Vagina (tissue), 2 donors: ENCODE results near the gene UBE2G2. TPM values are rescaled to one million over a fixed set of nuclear protein-coding genes. Genes with fewer than 3 reads are reported as not detected.

Source experiments
- DNase-seq, 2 donors: peaks; one replicate each; pipeline ENCODE4 v3.0.0-alpha.2; 2017; ENCODE audit errors: extremely low spot score in 2 of 2
- H3K27ac ChIP-seq: fragments of 200-600 bp; sonication (generic); one replicate; pipeline ENCODE4 v1.5.1; 2019
- H3K27me3 ChIP-seq: fragments of 200-600 bp; sonication (generic); one replicate; pipeline ENCODE4 v1.5.1; 2019
- H3K36me3 ChIP-seq, 2 donors: fragments of 200-600 bp; sonication (generic); one replicate each; pipeline ENCODE4 v1.5.1; 2017 to 2019
- H3K4me1 ChIP-seq: fragments of 200-600 bp; sonication (generic); one replicate; pipeline ENCODE4 v1.5.1; 2019
- H3K4me3 ChIP-seq, 2 donors: fragments of 200-600 bp; sonication (generic); 1 replicate in 1 of 2; 2 replicates in 1 of 2; pipeline ENCODE4 v1.5.1; 2016 to 2019
- H3K9me3 ChIP-seq: fragments of 200-600 bp; sonication (generic); one replicate; pipeline ENCODE4 v1.5.1; 2019
- CTCF ChIP-seq, 3 experiments: fragments of 450-650 bp in 2 of 3; fragments of 200-600 bp in 1 of 3; sonication (generic) in 1 of 3; IDR thresholded peaks; one replicate each; pipeline ENCODE4 v1.5.1; 2017 to 2019; ENCODE audit warnings: antibody characterized with exemption in 3 of 3, mild to moderate bottlenecking in 2 of 3, moderate library complexity in 2 of 3
- POLR2A ChIP-seq, 2 donors: fragments of 450-650 bp; IDR thresholded peaks; one replicate each; pipeline ENCODE4 v1.6.1; 2017; ENCODE audit warnings: antibody characterized with exemption in 2 of 2, mild to moderate bottlenecking in 2 of 2, moderate library complexity in 2 of 2
- POLR2AphosphoS5 ChIP-seq, 2 donors: sonication (generic); formaldehyde crosslinking; IDR thresholded peaks; one replicate each; pipeline ENCODE4 v1.9.0; 2017; ENCODE audit warnings: antibody characterized with exemption in 2 of 2, mild to moderate bottlenecking in 2 of 2, low read depth in 1 of 2; ENCODE audit not compliant: insufficient read depth in 1 of 2
- intact Hi-C: fragments of 100-400 bp; cut with DNase I; formaldehyde crosslinking; loops from one replicate; pipeline ENCODE4 v1.15.1; 2023
- total RNA-seq: library from RNA; depleted of rRNA; stranded (reverse); fragments of >200 nt; gene quantifications from one replicate; pipeline ENCODE4 v1.2.3, GENCODE V29; 2016

The UBE2G2 gene
- total RNA-seq, 1 donor from 2014 or later: 96.5 TPM

- no peak overlapping the region for H3K27ac ChIP-seq
- no peak for DNase-seq
- H3K4me1 ChIP-seq: peaks cover 39% of the 10 kb centered on the region
- no peaks in the 10 kb centered on the region for H3K27me3 ChIP-seq
- intact Hi-C loops: no loop called here
- H3K4me3 ChIP-seq: no peak overlapping the region
- no peaks in the 10 kb centered on the region for H3K9me3 ChIP-seq
- H3K36me3 ChIP-seq: peaks cover 0 to 21% of the 10 kb centered on the region in 2 donors
- TF ChIP-seq POLR2AphosphoS5 (IDR thresholded peaks at IDR 0.05; ENCODE audit: insufficient read depth in 1 of 2, low read depth in 1 of 2): no peak
- TF ChIP-seq CTCF (IDR thresholded peaks at IDR 0.05): no peak
- no peak for TF ChIP-seq POLR2A (IDR thresholded peaks at IDR 0.05)
These were observed 12.1 kb upstream of the UBE2G2 start for GRCh38 chr21:44813727-44814126.

- H3K4me3 ChIP-seq: no peak overlapping the region
- peaks cover 34% of the 10 kb centered on the region for H3K4me1 ChIP-seq
- H3K36me3 ChIP-seq: peaks cover 0 to 27% of the 10 kb centered on the region in 2 donors
- intact Hi-C loops: no loop called here
- TF ChIP-seq CTCF (IDR thresholded peaks at IDR 0.05): no peak
- H3K27me3 ChIP-seq: no peaks in the 10 kb centered on the region
- no peak overlapping the region for H3K27ac ChIP-seq
- no peak for DNase-seq
- H3K9me3 ChIP-seq: no peaks in the 10 kb centered on the region
These were observed 11.5 kb upstream of the UBE2G2 start for GRCh38 chr21:44813149-44813548.

GRCh38 chr21:44812640-44813039 lies 11.0 kb upstream of the UBE2G2 start:
- peaks cover 34% of the 10 kb centered on the region for H3K4me1 ChIP-seq
- peaks cover 0 to 30% of the 10 kb centered on the region in 2 donors for H3K36me3 ChIP-seq
- H3K27me3 ChIP-seq: no peaks in the 10 kb centered on the region
- TF ChIP-seq POLR2AphosphoS5 (IDR thresholded peaks at IDR 0.05; ENCODE audit: insufficient read depth in 1 of 2, low read depth in 1 of 2) (no peak), POLR2A (IDR thresholded peaks at IDR 0.05) (no peak), CTCF (IDR thresholded peaks at IDR 0.05) (no peak)
- H3K27ac ChIP-seq: no peak overlapping the region
- no peak overlapping the region for H3K4me3 ChIP-seq
- intact Hi-C loops: no loop called here
- no peaks in the 10 kb centered on the region for H3K9me3 ChIP-seq
- DNase-seq: no peak

GRCh38 chr21:44810779-44811178 lies 9.2 kb upstream of the UBE2G2 start:
- no peak for DNase-seq
- TF ChIP-seq POLR2AphosphoS5 (IDR thresholded peaks at IDR 0.05; ENCODE audit: insufficient read depth in 1 of 2, low read depth in 1 of 2): no peak
- TF ChIP-seq POLR2A (IDR thresholded peaks at IDR 0.05): no peak
- no peak for TF ChIP-seq CTCF (IDR thresholded peaks at IDR 0.05)
- H3K4me1 ChIP-seq: peaks cover 17% of the 10 kb centered on the region
- H3K4me3 ChIP-seq: no peak overlapping the region
- H3K36me3 ChIP-seq: peaks cover 0 to 41% of the 10 kb centered on the region in 2 donors
- H3K27ac ChIP-seq: no peak overlapping the region
- no peaks in the 10 kb centered on the region for H3K27me3 ChIP-seq
- intact Hi-C loops: no loop called here
- no peaks in the 10 kb centered on the region for H3K9me3 ChIP-seq

GRCh38 chr21:44805859-44806258 lies 4.2 kb upstream of the UBE2G2 start:
- no peak for TF ChIP-seq POLR2A (IDR thresholded peaks at IDR 0.05)
- TF ChIP-seq POLR2AphosphoS5 (IDR thresholded peaks at IDR 0.05; ENCODE audit: insufficient read depth in 1 of 2, low read depth in 1 of 2): no peak
- TF ChIP-seq CTCF (IDR thresholded peaks at IDR 0.05): no peak
- intact Hi-C loops: loop anchor here (10.0 kb wide), 2 partner anchors 129 to 471 kb away; partner anchors contain the start of gene CFAP410
- H3K9me3 ChIP-seq: no peaks in the 10 kb centered on the region
- no peak overlapping the region for H3K27ac ChIP-seq
- no peaks in the 10 kb centered on the region for H3K27me3 ChIP-seq
- H3K36me3 ChIP-seq: peaks cover 0 to 35% of the 10 kb centered on the region in 2 donors
- H3K4me3 ChIP-seq: no peak overlapping the region
- no peak for DNase-seq
- peaks cover 15% of the 10 kb centered on the region for H3K4me1 ChIP-seq
